Left renal pelvis (tissue), 4 donors: Measurements from ENCODE around the gene BCL2. TPM values are rescaled to one million over a fixed set of nuclear protein-coding genes. Genes with fewer than 3 reads are reported as not detected.

Experiments used
- DNase-seq, 4 donors: peaks; one replicate each; pipeline ENCODE4 v3.0.0-alpha.2; 2013; ENCODE audit warnings: low read depth in 4 of 4, low spot score in 3 of 4
- polyA plus RNA-seq, 4 donors: library from polyadenylated mRNA; unstranded; fragments of 120-200 nt; gene quantifications; one replicate each; pipeline ENCODE4 v1.2.1, GENCODE V29; 2013; ENCODE audit not compliant: insufficient read length in 4 of 4

The BCL2 gene
- polyA plus RNA-seq, 4 donors: 21.6 to 27.4 (median 24.5) TPM

DNA sequence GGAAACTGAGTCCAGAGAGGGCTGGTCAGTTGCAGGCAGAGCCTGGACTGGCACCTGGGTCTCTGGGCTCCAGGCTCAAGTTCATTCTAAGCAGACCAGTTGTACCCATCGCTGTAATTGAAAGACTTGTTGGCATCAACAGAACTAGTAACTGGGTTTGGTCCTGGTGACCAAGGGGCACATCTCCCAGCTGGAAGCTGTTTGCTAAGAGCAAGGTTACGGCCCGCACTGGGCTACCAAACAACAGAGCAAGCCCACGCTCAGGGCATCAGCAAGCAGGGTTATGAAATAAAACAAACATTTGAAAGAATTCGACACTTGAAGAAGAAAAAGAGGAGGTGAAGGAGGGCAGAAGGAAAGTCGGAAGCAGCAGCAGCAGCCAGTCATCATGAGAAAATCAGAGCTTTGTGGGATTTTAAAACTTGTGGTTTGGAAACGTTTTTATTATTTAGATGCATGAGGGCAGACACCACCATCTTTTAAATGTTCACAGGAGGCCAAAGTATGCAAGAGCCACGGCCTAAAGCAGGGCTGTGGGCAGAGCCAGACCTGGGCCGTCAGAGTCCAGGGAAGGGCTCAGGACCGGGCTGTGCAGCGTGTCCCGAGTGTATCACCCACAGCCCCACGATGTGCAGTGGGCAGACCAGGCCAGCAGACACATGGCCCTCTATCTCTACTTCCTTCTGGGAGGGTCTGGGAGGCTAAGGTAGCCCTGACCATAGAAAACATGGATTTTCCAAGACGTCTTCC is 220.3 kb downstream of the BCL2 start:
- DNase-seq: no peak

- DNase-seq: no peak
These were observed 221.3 kb downstream of the BCL2 start for GRCh38 chr18:63098018-63098981.

GRCh38 chr18:63097178-63097577 is 222.4 kb downstream of the BCL2 start:
- DNase-seq: no peak

GRCh38 chr18:63096327-63096874 is 223.2 kb downstream of the BCL2 start:
- no peak for DNase-seq

GRCh38 chr18:63095768-63096167 is 223.8 kb downstream of the BCL2 start:
- no peak for DNase-seq

- DNase-seq: no peak
These were observed 227.8 kb downstream of the BCL2 start for GRCh38 chr18:63091671-63092364.

DNA sequence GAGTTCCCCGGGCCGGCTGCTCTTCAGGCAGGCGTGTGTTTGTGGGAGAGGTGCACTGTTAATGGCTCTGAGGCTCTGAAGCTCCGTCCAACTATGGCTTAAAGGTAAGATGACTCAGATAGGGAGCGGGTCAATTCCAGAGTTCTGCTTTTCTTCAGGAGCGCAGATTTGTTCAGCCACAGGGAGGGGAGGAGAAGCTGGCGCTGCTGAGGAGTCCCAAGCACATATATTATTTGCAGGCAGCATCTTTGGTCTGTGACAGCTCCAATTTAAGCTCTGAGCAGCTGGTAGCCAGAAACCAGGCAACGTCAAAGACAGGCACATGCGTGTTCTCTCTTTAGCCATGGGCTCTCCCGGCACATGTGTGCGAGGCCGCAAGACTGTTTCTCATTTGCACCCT is 229.2 kb downstream of the BCL2 start:
- DNase-seq: no peak

DNA sequence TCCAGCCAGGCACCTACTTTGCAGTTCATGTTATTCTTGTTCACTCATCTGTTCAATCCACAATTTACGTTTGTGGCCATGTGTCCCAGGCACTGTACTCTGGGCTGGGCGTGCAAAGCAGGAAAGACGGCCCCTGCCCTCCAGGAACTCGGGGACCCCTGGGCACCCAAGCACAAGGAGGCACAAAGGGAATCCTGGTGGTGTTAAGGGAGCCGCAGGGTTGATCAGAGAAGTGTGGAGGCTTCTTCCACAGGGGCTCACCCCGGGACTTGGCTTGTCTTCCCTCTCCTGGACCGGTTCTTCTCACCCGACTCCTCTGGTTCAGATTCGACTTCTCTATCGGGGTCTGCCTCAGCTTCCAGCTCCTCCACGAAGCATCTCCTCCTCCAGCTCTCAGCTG is 230.5 kb downstream of the BCL2 start:
- no peak for DNase-seq

- DNase-seq: no peak
These were observed 231.3 kb downstream of the BCL2 start for GRCh38 chr18:63088262-63088661.

DNA sequence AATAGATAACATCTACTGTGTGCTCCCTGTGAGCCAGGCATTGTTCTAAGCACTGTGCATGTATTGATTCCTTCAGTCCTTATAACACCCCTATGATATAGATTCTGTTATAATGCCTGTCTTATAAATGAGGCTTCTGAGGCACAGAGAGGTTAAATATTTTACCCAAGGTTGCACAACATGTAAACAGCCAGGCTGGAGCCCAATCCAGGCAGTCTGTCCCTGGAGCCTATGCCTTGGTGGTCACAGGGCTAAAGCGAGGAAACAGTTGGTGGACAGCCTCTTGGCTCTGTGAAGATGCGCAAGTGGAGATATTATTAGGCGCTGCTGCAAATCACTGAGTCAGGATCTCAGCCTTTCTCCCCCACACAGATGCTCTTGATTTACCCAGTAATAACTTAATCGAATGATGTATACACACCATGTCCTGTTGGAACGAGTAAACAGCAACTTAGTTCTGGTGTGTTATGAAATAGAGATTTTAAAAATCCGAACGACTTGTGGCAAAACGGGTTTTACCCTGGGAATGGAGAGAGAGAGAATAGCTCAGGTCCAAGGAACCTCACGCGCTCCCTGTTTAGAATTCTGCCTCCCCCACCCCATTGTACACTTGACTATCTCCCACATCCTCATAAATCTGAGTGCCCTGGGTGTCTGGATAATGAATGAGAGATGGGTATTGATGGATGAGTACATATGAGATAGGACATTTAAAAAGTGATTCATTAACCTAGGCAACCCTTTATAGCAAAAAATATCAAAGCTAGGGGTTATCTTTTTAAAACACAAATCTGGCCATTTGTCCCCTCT is 231.9 kb downstream of the BCL2 start:
- DNase-seq: no peak

DNA sequence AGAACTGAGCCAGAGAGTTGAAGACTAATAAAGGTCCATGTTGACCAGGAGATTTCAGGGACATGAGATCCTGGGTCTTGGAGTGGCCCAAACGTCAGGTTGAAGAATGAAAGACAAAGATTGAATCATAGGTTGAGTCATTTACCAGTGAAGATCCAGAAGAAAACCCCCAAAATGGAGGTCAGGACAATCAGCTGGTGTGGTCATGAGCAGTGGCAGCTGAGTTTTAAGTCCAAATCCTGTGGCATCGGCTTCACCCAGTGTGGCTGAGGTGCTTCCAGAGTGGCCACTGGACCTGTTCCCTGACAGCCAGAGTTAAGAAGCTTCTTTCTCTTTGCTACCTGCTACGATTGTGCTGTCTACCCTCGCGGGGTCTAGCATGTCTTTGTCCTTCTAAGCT is 234.0 kb downstream of the BCL2 start:
- no peak for DNase-seq

DNA sequence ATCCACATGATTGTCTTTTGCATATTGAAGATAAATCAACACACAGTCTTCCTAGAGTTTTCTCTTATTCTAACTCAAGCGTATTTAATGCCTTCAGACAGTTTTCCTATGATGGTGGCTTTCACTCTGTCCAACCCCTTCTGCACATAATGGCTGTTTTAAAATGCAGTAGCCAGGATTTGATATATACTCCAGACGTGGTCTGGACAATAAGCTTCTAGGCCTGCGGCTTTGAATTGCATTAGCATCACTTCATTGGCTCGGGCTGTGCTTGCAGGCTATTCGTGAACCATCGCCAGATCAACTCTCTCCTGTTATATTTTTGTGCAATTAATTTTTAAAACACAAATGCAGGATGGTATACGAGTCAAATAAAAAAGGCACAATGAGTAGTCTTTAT is 235.3 kb downstream of the BCL2 start:
- DNase-seq: no peak

DNA sequence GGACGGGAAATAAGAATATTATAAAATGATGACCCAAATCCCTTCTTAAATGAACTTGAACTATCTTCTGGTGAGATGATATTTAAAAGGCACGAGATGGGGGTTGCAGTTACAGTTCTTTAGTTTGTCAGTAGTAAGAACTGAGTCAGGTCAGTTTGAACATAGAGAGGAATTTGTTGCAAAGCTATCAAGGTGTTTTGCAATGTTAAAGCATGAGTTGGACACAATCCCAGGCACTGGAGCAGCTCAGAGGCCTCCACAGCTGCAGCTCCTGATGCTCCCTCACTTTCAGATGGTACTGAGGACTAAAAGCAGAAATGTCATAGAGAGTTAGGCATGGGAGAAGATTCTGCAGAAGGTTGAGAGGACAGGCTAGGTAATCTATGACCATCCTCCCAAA is 236.0 kb downstream of the BCL2 start:
- no peak for DNase-seq

- no peak for DNase-seq
These were observed 236.5 kb downstream of the BCL2 start for GRCh38 chr18:63083020-63083531.

DNA sequence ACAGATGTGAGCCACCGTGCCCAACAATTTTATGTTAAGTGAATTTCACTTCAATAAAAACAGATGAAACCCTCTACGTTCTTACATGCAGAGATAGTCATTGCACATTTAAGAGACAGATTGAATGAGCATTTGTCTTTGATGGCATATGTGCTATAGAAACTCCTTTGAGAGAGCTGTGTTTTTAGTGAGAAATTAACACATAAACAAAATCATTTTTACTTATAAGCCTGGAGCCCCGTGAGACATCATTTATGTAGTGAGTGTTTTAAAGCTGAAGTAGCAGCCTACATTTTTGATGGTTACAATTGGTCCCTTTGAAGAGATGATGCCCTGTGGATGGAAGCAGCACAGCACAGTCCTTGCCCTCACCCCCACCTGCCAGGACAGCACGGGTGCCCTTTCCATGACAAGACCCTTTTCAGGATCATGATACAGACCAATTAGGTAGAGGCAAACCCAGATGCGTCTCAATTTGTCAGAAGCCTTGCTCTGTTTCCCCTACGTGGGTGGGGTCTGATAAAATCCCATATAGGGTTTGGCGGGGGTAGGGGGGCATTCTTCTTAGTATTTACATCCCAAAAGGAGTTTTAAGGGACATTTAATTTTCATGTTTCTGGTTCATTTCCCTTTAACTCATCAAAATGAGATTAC is 237.1 kb downstream of the BCL2 start:
- no peak for DNase-seq

DNA sequence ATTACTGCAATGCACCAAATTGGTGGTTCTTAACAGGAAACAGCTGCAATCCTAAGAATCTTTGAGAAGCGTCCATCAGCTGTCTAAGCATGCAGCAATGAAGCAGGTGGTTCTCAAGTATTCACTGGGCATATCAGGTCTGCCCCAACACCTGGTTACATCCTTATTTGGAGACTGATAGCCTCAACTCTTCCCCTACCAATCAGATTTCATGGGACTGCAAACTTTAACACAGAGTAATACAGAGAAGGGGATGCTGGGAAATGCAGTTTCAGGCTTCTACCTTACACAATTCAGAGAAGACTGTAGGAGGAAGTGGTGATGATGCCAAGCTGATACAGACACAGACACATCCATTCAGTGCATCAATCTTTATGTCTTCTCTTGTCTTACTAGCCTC is 240.5 kb downstream of the BCL2 start:
- no peak for DNase-seq

DNA sequence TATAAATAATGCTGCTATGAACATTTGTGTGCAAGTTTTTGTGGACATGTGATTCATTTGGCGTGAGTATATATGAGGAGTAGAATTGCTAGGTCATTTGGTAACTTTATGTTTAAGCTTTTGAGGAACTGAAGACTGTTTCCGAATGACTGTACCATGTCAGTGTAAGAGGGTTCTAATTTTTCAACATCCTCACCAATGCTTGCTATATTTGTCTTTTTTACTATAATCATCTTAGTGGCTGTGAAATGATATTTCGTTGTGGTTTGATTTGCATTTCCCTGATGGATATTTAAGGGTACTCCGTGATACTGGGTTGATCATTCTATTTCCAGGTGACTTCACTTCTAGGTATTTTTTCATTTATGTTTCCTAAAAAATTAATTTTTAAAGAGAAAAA is 241.1 kb downstream of the BCL2 start:
- no peak for DNase-seq

GRCh38 chr18:63074981-63075404 is 244.6 kb downstream of the BCL2 start:
- DNase-seq: peak in 1 of 4 donors; percentile 27

DNA sequence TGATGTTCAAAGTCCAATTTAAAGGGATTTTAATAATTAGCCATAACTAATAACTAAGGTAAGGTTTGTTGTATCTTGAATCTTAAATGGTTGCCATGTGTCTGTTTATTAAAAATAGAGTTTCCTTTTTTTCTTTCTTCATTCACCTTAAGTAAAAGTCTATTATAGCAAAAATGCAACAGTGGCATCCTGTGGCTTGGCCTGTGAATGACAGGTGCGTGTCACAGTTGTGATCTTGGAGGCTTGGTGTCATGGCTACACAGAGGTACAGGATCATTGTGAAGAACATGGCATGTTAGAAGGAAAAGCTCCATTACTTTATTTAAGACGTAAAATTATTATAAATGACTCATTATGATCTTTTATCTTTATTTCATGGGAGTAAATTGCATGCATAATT is 246.1 kb downstream of the BCL2 start:
- DNase-seq: no peak
